Measurements from ENCODE around the gene TNFAIP2.

The TNFAIP2 gene

DNA sequence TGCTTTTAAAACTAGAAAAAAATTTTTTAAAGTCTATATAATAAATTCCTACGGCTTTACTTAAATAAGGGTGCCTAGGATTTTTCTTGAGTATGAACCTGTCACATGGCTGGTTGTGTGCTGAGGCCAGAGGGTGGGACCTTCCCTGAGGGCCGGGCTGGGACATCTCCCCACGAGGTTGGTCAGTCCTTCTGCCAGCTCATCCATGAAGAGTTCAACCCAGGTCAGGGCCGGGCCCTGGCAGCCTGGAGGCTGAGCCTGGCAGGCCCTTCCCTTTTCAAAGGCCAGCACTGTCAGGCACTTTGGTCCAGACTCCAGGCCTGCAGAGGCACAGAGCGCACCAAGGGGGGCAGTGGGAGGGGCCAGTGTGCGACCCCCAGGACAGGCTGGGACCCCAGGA is 31.7 kb downstream of the TNFAIP2 start:
- no peak for TF ChIP-seq GATA3 (IDR thresholded peaks at IDR 0.05; ENCODE audit: low read depth, low read length)
- no peak for TF ChIP-seq GATA2 (IDR thresholded peaks at IDR 0.05; ENCODE audit: low read depth, low read length)

DNA sequence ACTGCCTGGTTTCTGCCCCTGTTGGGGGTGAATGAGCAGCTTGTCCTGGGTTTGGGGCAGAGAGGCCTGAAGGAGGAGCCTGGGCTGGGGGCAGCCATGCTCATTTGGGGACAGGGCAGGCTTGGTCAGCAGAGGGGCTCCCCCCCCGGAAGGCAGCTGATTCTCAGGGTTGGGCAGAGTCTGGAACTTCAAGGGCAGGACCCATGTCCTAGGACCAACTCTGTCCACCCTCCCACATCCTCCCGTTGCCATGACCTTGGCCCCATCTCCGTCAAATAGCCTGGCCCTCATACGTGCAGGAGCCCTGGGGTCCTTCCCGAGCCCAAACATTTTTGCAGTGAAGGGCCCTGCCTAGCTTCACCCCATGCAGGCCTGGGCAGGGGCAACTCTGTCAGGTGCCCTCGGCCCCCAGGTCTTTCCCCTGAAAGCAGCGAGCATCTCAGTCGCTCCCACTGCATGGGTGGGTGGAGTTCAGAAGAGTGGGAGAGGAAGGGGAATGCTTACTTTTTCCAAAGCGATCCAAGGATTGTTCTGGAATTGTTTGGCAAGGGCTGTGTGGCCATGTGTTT is 32.6 kb downstream of the TNFAIP2 start:
- TF ChIP-seq GATA3 (IDR thresholded peaks at IDR 0.05; ENCODE audit: low read depth, low read length) (no peak), GATA2 (IDR thresholded peaks at IDR 0.05; ENCODE audit: low read depth, low read length) (no peak)

DNA sequence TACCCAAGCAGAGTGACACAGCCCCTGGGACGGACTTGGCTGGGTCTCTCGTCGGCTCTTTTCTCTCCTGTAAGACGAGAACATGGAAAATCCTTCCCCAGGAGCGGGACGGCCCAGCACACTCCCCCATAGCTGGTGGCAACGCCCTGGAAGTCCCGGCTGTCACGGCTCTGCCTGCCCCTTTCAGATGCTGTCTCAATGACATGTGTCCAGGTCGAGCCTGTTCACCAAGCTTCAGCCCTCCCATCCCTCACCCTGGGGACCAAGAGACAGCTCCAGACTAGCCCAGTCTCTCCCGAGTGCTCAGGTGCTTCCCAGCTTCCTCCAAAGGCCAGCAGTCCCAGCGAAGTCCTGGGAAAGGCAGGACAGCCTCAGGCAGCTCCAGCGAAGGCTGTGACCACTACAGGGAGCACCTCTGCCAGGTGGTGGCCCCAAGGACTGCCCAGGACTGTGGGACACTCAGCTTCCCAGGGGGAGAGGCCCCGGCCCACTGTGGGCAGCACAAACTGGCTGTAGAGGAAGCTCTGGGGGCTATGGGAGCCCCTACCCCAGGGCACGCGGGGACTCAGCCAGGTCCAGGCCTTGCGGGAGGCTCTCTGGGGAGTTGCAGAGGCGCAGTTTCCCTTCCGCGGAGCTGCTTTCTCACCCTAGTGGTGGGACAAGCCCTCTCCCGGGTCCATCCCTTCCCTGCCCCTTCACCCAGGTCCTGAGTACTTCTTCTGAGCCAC is 33.6 kb downstream of the TNFAIP2 start:
- TF ChIP-seq GATA2 (IDR thresholded peaks at IDR 0.05; ENCODE audit: low read depth, low read length) (no peak), GATA3 (IDR thresholded peaks at IDR 0.05; ENCODE audit: low read depth, low read length) (no peak)

DNA sequence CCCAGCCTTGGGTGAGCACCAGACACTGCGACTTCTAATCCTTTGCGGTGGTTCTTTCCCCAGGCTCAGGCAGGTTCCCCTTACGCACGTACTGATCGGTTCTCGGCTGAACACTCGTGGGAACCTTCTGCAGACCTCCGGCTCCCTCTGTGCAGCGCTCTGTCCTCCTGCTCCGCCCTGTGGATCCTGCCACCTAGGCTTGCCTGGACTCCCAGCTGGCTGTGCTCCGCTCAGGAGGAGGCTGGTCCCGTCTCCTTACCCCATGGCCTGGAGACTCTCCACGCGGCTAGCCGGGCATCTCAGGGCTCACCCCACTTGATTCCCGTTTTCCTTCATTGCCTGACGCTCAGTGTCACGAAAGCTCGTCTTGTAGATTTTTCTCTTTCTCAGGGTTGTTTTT is 34.7 kb downstream of the TNFAIP2 start:
- TF ChIP-seq GATA3 (IDR thresholded peaks at IDR 0.05; ENCODE audit: low read depth, low read length): no peak
- no peak for TF ChIP-seq GATA2 (IDR thresholded peaks at IDR 0.05; ENCODE audit: low read depth, low read length)

DNA sequence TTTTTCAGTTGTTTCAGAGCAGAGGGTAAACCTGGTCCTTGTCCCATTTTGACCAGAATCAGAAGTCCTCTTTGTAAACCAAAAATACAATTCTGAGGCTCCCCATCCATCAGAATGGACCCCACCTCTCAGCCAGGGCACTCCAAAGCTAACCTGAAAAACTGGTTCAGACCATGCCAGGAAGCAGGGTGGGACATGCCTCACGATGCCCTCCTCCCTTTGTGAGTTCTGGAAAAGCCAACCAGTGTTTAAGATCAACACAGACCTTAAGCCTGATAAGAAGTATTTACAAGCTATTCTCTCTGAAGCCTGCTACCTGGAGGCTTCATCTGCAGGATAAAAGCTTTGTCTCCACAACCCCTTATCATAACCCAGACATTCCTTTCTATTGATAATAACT is 35.4 kb downstream of the TNFAIP2 start:
- TF ChIP-seq GATA2 (IDR thresholded peaks at IDR 0.05; ENCODE audit: low read depth, low read length): no peak

DNA sequence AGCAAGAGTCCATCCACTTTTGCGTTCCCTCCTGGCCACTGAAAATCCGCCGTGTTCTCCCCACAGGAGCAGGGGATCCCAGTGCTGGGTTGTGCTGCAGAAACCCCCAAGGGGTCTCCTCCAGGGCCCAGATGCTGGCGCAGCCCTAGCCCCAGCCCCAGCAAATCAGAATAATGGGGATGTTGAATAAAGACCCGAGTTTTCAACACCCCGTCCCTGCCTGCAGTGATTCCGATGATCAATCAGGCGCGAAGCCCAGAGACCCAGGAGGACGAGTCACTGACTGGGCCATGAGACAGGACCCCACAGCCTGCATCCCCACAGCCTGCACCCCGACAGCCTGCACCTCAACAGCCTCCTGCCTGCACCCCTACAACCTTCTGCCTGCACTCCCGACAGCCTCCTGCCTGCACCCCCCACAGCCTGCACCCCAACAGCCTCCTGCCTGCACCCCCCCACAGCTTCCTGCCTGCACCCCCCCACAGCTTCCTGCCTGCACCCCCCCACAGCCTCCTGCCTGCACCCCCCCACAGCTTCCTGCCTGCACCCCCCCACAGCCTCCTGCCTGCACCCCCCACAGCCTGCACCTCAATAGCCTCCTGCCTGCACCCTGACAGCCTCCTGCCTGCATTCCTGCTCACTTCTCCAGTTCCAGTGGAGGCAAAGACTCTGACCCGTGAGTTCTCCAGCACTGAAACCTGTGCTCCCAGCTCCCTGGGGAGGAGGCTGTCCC is 37.2 kb downstream of the TNFAIP2 start:
- TF ChIP-seq GATA3 (IDR thresholded peaks at IDR 0.05; ENCODE audit: low read depth, low read length): no peak
- TF ChIP-seq GATA2 (IDR thresholded peaks at IDR 0.05; ENCODE audit: low read depth, low read length): no peak

DNA sequence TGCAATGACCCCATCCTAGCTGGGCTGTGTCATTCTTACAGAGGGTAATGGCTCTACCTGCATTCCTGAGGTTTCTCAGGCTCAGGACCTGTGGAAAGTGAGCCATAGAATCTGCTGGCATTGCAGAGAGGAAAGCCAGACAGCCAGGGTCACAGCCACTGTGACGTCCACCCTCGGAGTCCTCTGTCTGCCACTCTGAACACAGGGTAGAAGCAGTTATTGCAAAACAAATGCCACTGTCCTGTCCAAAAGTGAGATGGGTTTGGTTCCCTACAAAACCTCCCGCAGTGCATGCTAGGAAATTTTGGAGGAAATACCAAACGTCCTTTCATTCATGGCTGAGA is 37.8 kb downstream of the TNFAIP2 start:
- no peak for TF ChIP-seq GATA2 (IDR thresholded peaks at IDR 0.05; ENCODE audit: low read depth, low read length)
- no peak for TF ChIP-seq GATA3 (IDR thresholded peaks at IDR 0.05; ENCODE audit: low read depth, low read length)

DNA sequence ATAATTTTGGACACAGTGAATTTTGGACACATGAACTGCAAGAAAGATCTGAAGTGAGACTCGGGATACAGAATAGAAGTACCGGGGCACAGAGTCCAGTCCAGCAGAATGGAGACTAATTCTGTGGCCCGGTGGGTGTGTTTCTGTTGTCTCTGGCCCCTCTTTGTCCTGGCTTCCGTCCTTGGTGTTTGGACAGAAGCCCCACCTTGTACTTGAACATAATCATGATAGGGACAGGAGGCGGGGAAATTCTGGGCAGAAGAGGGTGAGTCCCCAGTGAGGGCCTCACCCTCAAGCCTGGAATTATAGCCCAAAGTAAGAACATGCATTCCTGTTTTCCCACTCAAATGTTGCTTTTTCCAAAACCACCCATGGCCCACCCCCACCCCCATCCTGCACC is 39.9 kb downstream of the TNFAIP2 start:
- no peak for TF ChIP-seq GATA2 (IDR thresholded peaks at IDR 0.05; ENCODE audit: low read depth, low read length)
- TF ChIP-seq GATA3 (IDR thresholded peaks at IDR 0.05; ENCODE audit: low read depth, low read length): no peak

DNA sequence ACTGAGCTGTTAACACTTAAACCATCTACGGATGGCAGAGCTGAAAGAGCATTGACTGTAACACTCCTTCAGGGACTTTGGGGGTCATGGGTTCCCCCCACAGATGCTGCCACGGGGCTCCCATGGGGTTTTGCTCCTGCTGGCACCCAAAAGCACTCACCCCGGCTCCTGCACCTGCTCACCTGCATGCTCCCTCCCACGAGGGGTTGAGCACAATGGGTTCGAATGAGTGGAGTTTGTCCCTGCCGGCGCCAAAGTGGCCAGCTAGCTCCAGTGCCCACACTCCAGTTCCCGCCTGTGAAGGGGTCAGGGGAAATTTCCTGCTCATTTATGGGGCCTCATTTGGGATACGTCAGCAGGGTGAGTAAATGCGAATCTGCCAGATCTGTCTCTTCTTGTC is 40.7 kb downstream of the TNFAIP2 start:
- TF ChIP-seq GATA2 (IDR thresholded peaks at IDR 0.05; ENCODE audit: low read depth, low read length) (no peak), GATA3 (IDR thresholded peaks at IDR 0.05; ENCODE audit: low read depth, low read length) (no peak)

DNA sequence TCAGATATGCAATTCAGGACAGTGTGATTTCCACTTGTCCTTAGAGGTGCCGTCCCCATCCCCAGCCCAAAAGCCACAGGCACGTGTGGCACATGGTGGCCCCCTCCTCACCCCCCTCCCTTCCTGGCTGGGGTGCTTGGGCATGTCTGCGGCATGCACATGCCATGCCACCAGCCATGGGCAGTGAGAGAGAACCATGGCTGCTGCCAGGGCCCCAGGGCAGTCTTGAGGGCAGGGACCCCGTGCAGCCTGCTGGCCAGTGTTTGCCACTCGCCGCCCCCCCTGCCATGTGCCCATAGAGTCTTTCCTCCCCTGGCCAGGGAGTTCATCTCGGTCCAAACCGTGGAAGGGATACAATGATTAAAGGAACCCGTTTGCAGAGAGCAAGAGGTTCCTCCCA is 41.5 kb downstream of the TNFAIP2 start:
- TF ChIP-seq GATA2 (IDR thresholded peaks at IDR 0.05; ENCODE audit: low read depth, low read length): no peak
- TF ChIP-seq GATA3 (IDR thresholded peaks at IDR 0.05; ENCODE audit: low read depth, low read length): no peak

DNA sequence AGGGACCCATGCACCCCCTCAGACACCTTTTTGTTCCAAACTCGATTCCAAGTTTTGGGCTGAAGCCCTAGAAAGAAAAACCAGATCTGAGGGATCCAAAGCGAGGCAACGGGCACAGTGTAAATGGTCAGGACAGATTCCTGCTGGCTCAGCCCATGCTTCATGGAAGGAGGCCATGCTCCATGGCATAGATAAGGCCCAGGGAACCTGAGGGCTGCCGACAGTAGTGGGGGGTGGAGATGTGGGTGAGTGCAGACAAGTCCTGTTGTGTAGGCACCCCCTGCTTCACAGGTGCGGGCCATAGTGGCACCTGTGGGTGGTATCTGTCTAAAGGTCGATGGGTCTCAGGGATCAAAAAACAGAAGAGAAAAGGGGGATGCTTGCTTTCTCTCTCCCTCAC is 42.1 kb downstream of the TNFAIP2 start:
- TF ChIP-seq GATA2 (IDR thresholded peaks at IDR 0.05; ENCODE audit: low read depth, low read length) (no peak), GATA3 (IDR thresholded peaks at IDR 0.05; ENCODE audit: low read depth, low read length) (no peak)

DNA sequence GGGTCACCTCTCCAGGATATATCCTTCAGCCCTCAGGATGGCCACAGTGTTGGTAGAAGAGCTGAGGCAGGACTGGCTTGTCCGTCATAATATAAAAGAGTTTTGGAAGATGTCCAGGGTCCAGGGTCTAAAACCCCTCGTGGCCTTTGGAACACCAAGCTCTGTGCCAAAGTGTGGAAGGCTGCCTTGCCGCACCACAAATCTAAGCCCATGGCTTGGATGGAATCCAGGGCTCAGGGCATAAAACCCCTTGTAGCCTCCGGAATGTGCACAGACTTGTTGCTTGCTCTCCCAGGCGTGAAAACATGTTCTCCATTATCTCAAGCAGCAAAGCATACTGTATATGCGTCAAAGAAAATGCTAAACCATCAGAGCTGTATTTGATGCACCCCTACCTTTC is 46.7 kb downstream of the TNFAIP2 start:
- TF ChIP-seq GATA2 (IDR thresholded peaks at IDR 0.05; ENCODE audit: low read depth, low read length) (no peak), GATA3 (IDR thresholded peaks at IDR 0.05; ENCODE audit: low read depth, low read length) (no peak)

DNA sequence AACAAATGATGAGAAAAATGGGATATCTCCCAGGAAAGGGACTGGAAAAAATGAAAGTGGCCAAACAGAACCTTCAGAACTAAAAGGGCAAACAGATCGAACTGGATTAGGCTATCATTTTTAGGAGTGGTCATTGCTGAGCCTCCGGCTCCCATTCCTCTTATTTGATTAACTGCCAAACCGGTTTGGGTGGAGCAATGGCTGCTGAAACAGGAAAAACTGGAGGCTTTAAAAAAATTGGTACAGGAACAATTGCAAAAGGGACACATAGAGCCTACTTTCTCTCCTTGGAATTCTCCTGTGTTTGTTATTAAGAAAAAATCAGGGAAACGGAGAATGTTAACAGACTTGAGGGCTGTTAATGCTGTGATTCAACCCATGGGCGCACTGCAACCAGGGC is 49.7 kb downstream of the TNFAIP2 start:
- TF ChIP-seq GATA2 (IDR thresholded peaks at IDR 0.05; ENCODE audit: low read depth, low read length): no peak
- TF ChIP-seq GATA3 (IDR thresholded peaks at IDR 0.05; ENCODE audit: low read depth, low read length): no peak

DNA sequence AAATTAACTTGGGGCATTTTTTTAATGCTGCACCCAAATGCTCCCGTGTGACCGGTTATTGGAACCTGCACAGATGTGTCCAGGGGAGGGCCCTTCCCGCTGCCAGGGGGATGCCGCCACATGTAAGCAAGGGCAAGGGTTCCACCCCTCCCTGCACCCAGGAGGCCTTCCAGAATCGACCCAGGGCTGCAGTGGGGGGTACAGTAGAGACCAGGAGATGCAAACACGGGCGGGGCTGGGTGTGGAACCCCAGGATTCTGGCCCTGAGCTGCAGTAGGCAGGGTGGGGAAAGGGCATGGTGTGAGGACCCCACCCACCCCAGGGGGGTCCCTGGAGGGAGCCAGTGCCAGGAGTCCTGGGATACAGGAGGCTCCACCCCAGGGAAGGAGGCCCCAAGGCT is 54.1 kb downstream of the TNFAIP2 start:
- no peak for TF ChIP-seq GATA3 (IDR thresholded peaks at IDR 0.05; ENCODE audit: low read depth, low read length)
- TF ChIP-seq GATA2 (IDR thresholded peaks at IDR 0.05; ENCODE audit: low read depth, low read length): no peak

DNA sequence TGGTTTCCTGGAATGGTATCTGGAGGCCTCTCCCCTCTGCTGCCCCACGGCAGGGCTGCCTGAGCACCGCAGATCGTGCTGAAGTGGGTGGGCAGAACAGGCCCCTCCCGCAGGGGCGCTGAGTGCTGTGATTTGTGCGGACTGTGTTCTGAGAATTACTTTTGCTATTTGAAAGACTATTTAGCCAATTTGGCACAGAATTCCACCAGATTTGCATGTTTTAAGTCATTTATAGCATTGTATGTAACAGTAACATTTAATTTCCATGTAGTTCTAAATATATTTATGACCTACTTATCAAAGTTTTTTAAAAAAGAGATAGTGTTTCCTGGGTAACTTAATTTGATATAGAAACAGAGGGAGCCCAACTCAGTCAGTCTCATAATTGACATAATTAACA is 55.3 kb downstream of the TNFAIP2 start:
- TF ChIP-seq GATA3 (IDR thresholded peaks at IDR 0.05; ENCODE audit: low read depth, low read length) (no peak), GATA2 (IDR thresholded peaks at IDR 0.05; ENCODE audit: low read depth, low read length) (no peak)

Data from SH-SY5Y (cell line).